Right lobe of liver (tissue), 4 donors: Measurements from ENCODE around the gene NOS1AP.

Source experiments
- CTCF ChIP-seq, 4 donors: fragments of 200-600 bp in 3 of 4; fragments of 450-650 bp in 1 of 4; IDR thresholded peaks; one replicate each; pipeline versions ENCODE4 v1.5.1 to v1.8.0; 2016 to 2022; ENCODE audit warnings: antibody characterized with exemption in 4 of 4, mild to moderate bottlenecking in 2 of 4
- POLR2A ChIP-seq: fragments of 450-650 bp; IDR thresholded peaks from one replicate; pipeline ENCODE4 v1.6.1; 2017; ENCODE audit warnings: antibody characterized with exemption, mild to moderate bottlenecking
- donor health status: DM: no; HTN: no; CAD: no.
- donor health status: DM: no; HTN: no; CAD: no.
- donor health status: DM: no; HTN: yes; CAD: no.

- TF ChIP-seq POLR2A (no peak), CTCF (IDR thresholded peaks at IDR 0.05) (no peak)
Observed at GRCh38 chr1:162090378-162090777, 20.9 kb downstream of the NOS1AP start.
